GM21515 (cell line): ENCODE measurements around the gene GSDME.

Source experiments
- ATAC-seq: cut with Tn5 transposase; IDR thresholded peaks from one replicate; pipeline ENCODE4 v1.9.1; 2021; ENCODE audit not compliant: unreplicated experiment

The GSDME gene

DNA sequence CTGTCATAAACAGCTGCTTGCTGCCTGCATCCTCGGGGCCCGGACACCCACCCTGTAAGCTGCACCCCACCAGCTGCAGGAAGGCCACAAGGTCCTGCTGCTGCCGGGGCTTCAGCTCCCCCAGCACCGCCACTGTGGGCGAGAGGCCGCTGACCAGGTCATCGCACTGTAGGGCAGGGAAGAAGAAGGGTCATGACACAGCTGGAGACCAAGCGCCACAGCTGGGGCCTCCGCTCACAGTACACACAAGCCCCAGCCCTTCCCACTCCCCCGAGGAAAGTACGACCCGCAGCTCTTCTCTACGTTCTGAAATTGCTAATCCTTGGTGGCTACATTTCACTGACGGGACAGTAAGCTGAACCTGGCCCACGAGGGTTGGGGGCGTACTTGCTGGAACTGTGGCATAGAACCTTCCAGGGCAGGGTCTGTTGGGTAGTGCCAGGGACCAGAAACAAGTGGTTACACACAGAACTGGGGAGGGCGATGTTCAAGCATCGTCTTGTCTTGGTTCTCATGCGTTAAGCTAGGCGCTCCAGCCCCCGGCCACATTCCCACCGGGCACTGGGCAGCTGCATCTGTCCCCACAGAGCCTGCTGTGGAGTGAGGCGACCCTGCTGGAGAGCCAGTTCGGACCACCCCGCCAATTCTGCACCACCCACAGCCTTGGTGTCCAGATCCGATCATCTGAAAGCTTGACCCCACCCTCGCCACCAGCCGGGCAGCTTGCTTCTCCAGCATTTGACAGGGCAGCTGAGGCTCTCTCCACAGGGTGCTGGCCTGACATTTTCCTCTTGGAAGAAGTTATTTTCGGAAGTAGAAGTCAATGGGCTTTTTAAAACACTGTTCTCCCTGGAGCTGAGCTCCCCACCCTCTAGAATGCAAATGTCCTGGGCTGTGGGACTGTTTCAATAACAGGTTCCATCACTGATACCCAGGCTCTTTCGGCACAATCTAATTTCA lies 50.8 kb downstream of the GSDME start:
- no peak for ATAC-seq

DNA sequence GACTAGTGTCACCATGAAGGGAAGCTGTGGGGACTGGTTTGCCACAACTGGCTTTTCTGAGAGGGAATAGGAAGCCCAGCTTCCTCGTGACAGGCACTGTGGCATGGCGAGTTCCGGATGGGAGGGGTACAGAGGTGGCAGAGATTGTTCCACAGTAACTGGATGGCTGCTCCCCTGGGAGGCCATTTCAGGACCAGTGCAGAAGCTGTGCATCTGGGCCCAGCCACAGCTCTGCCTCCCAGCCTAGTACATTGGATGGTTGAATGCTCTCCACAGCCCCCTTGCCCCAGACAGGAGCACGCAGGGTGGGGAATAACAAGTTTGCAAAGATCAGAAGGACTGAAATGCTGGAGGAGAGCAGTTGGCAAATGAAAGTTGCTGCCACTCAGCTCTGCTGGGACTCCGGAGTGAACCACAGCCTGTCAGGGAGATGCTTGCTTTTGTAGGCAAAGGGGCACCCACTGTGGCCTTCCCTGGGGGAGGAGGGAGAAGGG lies 51.8 kb downstream of the GSDME start:
- no peak for ATAC-seq

DNA sequence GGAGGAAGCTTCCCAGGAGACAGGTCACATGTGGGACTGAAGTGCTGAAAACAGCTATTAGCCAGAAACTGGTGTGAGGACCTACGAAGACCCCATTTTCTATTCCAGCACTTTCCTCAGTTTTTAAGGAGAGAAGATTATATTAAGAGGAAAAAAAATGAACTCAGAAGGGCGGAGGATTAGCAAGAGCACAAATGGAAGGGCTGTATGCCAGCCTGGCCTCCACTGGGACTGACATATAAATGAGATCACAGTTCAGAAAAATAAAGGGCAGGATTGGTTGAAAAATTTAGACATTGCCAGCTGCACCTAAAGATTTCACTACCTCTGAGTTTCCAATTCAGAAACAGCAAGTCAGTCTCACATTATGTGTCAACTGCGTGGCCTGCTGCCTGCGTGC lies 53.0 kb downstream of the GSDME start:
- no peak for ATAC-seq

DNA sequence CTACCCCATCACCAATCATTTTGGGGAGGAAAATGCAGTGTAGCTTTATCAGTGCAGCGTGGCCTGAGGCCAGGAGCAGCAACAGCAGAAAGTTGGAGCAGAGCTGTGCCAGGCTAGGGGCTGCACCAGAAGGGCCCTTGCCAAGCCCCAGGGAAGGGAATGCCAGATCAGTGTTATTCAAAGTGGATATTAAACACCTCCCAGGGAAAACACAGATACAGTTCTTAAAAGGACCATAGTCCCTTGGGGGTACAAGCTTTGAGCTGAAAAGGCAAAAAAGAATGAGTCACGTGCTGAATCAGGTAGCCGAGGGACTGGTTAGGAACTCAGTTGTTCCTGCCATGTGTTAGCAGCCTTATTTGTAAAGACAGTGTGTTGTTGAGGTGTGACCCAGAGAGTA lies 54.0 kb downstream of the GSDME start:
- no peak for ATAC-seq

DNA sequence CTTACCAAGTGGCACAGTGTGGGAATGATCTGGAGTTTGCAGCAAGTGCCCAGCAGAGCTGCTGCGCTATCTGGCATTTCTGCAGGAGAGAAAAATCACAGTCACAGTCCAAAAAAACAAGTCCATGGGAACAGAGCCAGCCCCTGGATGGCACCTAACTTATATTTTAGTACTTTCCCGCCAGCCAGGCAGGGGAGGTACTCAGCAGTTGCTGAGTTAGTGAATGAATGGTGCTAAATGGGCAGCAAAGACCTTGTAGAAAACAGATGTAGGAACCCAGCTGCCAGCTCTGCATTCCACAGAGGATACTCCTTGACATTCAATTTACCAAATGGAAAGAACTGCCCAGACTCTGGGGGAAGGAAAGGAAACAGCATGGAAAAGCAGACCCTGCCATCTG lies 54.5 kb downstream of the GSDME start:
- ATAC-seq: no peak

DNA sequence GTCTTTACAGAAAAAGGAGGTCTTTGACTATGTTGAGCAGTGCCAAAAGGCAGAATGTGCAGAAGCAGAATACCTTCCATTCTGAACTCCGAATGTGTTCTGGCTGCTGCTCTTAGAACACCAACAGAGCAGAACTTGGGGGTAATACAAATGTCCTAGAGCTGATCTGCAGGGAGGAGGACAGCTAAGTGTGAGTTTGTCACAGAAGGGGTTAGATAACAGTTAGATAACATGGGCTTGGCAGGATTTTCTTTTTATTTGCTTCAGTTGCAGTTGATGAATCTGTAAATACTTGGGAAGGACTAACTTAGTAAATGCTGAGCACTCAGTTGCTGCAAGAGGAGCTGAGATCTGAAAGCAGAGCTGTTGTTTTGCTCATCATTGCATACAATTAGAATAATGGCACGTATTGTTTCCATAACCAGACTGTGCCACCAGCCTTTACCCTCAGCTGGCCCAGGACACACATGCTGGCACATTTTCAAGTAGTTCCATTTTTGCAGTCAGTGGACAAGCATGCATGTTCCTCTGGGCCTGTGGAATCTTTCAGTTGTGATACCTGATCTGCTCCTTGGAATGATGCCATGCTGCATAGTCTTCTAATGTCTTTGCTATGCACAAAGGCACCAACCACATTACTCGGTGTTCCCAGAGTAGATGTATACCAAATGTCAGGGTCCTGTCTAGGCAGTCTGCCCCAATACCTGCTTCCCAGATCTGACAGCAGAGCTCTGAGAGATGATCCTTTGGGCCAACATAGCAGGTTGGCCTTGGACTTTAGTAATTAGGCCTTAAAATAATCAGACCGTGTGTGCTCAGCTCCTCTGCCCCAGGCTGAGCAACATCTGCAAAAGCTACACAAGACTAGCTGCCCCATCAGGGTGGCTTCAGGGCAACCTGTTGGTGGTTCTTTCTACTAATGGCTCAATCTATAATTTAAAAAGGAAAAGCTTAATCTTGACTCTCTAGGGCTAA lies 55.7 kb downstream of the GSDME start:
- ATAC-seq: no peak

DNA sequence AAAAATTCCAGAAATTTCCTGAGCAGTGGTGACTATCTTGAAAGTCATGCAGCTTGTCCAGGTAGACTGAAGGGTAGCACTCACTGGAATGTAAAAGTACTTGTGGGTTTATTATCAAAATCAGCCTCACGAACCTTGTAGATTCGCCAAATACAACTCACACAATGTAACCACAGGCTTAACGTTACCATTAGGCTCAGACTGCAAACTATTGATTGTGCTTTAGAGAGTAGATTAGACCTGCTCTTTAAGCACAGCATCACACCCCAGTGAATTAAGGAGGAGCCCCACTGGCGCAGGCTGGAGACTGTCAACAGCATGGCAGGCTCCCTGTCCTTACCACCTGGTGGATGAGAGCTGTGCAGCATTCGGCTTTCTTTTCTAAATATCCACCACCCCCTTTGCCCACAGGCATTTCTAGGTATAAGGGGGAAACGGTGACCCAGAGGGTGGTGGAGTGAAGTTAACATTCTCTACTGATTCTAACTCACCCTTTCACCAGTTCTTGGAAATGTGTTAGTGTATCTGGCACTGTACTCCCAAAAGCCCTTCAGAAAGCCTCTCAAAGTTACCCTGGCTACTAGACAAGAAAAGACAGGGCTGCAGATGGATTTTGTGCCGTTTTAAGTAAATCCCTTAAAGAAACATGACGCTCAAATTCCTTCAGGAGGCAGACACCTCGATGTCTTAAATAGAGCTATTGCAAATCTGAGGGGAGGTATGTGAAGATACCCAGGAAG lies 56.6 kb downstream of the GSDME start:
- no peak for ATAC-seq

DNA sequence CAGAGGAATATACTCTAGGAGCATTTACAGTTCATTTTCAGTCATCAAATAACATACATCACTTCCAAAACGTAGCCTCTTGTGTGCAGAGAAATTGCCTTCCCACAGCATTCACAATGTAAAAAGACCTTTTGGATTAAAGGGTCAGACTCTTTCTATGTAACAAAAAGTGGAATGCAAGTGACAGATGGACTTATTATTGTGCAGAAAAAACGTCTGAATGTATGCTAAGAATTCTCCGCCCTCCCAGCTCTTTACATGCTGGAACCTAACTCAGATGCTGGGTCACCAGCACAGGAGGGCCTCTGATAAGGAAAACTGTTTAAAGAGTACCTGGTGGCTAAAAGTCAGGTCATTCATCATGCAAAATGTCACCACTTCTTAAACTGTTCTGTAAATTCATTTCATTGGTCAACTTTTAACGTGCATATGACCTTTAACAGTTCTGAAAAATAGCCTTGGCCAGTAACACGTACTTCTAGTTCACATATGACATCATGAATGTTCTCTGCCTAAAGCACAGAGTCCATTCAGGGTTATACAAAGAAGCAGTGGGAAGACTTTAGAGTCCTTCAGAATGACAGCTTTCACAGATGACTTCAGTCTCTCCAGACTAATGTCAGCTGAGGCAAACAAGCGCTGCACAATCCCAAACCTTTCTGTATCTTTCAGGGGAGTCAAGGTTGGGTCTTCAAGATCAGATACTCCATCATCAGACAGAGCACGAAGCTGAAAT lies 58.6 kb downstream of the GSDME start:
- ATAC-seq: no peak

DNA sequence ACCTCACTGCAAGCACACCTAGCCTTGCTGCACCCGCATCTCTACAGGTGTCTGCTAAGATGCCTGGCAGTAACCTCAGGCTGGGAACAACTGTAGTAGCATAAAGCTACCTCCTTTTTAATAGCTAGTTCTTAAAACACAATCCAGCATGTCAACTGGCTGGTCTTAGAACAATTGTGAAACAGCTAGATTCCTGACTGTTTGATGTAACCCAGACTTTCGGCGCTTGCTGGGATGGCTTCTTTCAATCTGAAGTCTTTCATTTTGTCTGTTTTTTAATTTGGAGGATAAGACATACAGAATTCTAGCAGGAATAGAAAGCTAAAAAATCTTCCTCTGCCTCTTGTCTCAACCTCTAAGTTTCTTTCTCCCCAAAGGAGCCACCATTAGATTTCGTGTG lies 59.8 kb downstream of the GSDME start:
- ATAC-seq: no peak

DNA sequence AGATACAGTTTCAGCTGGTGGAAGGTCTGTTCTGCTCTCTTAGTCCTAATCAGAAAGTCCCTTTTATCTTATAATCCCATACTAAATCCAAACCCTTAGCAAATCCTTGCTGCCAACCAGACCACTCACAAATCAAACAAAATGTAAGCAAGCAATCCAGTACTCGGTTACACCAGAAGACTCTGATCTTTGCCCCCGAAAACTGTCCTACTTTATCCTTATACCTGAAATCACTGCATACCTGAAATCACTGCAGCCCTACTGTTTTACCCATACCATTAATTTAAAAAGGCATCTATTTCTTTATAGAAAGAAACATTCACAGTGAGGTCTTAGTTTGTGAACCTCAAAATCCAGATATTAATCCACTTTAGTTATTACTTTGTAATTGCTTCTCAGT lies 64.7 kb downstream of the GSDME start:
- no peak for ATAC-seq

DNA sequence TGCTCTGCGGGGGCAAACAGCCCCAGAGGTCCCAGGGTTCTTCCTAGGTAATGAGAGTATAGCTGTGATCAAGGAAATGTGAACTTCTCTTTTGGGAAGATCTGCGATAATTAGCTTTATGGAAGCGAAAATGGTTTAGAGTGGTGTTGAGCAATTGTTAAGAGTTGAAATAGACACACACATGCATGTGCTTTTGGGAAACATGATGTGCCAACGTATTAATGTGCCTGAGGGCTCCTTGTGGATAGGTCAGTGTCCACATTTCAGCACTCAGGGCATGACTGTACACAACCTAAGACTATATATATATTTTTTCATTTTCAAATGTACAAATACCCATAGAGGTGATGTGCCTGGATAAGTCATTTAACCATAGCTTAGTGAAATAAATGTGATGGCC lies 67.0 kb downstream of the GSDME start:
- ATAC-seq: no peak

DNA sequence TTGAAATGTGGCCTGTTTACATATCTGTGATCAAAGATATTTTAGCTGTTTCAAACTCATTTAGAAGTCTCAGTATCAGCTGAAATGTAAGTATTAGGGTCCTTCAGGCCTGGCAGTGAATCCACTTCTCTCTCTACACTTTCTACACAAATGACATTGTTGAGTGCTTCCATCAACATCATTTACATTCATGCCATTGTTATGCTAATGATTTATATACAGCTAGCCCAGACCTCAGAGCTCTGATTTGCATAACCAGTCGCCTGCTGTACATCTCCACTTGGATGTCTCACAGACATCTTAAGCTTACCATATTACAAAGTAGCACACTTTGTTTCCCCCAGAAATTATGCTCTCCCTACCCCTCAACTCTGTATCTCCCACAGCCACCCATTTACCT lies 71.6 kb downstream of the GSDME start:
- ATAC-seq: no peak

DNA sequence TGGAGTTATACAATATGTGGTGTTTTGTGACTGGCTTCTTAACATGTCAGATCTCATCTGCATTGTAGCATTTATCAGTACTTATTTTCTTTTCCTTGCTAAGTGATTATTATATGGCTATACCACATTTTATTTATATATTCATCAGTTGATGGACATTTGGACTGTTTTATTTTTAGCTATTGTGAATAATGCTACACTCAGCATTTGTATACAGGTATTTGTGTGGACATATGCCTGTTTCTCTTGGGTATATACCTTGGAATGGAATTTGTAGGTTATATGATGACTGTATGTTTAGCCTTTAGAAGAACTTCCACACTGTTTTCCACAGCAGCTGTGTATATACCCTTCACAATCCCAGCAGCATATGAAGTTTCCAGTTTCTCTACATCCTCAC lies 86.5 kb downstream of the GSDME start:
- ATAC-seq: no peak

DNA sequence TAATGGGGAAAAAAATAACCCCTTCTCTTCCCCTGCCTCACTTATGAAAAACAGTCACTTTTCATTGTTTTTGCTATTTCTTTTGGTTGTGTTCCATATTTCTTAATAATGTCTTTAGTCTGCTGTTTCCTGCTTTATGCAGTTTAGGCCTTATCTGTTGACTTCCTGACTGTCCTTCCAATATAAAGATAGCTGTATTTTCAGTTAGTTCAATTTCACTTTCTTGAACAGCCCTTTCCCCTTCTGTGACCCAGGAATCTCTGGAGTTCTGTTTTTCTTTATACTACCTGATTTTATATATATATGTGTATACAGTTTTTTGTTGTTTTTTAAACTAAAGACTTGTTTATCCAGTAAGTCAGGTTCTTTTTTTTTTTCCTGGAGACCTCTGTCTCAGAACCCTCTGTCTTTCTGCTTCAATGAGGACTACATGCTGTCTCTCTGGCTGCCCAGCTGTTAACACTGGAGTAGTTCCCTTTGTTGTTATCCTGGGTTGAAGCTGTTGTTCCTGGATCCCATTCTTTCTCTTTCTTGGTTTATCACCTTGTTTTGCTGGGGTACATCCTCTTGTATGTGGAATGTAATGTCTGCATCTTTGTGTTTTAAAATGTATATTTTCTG lies 87.2 kb downstream of the GSDME start:
- no peak for ATAC-seq

DNA sequence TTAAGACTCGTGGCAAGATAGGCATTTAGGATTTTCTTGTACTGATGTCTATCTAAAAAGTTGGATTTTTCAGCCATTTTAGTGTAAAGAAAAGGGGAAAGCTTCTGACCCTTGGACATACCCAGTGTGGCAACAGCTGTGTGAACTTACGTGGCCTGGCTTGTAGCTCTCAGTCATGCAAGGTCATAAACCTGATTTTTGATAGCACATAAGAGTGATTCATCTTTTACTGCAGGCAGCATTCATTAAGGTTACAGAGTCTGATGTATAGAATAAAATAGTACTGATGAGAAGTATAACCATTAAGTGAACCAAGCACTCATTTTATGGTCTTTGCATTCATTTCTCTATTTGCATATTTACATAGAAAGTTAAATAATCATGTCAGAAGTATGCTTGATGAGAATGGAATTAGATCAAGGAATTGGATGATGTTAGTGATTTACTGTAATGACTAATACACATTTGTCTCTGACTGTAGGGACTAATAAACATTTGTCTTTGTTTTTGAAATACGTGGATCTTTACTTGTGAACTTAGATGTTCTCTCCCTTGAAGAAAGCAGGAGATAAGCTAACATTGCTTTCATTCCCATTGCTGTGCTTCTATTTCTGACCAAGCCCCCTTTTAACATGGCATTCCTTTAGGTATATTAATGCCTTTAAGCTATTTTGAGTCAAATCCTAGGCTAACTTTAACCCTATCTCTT lies 88.2 kb downstream of the GSDME start:
- no peak for ATAC-seq

DNA sequence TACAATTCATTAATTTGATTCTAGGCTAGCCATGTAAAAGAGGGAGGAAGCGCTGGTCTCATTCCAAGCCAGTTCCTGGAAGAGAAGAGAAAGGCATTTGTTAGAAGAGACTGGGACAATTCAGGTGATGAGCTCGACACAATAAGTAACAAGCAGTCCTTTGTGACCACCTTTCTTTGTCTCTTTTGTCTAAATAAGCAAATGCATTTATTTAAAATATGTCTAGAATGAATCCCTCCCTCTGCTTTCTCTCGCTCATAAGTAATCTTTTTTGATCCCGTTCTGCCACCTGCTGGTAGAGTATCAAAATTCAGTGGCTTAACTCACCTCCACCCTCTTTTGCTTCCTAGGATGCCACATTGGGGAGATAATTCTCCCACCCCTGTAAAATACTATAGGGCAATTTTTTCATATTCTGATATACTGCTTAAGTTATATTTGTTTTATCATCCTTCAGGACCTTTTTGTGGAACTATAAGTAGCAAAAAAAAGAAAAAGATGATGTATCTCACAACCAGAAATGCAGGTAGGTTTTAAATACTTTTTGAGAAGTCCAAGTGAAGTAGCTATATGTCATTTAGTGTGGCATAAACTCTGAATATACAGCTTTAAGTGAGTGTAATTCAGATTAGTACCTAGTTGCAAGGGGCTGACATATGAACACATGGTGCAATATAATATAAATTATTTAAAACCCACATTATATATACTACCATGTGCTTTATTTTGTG lies 91.5 kb downstream of the GSDME start:
- no peak for ATAC-seq

DNA sequence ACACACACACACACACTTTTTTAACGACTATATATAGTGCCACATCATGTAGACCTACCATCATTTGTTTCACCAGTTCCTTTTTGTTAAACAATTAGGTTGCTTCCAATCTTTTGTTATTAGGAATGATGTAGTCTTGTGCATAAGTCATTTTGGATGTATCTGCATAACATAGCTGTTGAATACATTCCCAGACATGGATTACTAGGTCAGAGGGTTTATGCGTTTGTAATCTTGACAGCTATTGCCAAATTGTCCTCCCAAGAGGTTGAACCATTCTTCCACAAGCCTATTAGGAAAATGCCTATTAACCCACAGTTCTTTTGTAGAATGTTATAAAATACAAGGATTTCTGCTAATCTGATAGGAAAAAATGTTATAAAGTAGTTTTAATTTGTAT lies 96.7 kb downstream of the GSDME start:
- ATAC-seq: no peak

DNA sequence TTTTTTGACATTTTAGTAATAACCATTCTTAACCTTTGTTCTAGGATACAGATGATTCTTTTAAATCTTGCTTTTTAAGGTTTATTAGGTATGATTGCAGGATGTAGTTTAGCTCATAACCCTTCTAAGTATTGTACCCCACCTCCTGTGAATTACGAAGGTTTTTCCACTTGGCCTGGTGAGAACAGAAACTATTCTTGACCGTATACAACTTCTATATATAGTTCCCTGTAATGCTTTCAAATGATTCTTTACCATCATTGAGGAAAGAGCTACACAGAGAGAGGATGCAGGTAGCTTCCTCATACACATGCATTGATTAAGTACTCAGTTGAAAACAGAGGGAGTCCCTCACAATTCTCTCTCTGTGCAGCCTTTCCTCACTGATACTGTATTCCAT lies 97.8 kb downstream of the GSDME start:
- peak; percentile 68 for ATAC-seq

DNA sequence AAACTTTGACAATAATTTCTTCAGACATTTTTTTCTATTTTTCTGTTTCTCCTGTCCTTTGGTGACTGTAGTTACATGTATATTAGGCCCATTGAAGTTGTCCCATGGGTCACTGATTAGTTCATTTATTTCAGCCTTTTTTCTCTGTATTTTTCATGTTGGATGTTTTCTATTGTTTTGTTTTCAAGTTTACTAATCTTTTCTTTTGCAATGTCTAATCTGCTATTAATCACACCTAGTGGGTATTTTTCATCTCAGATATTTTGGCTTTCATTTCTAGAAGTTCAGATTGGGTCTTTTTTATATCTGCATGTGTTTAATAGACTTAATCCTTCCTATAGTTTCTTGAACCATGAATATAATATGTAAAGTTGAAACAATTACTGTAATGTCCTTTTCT lies 99.3 kb downstream of the GSDME start:
- ATAC-seq: no peak
